WTC11 (cell line): ENCODE measurements around the gene SREBF2. TPM values are rescaled to one million over a fixed set of nuclear protein-coding genes. Genes with fewer than 3 reads are reported as not detected.

Source experiments
- ATAC-seq: fragments of 200-7000 bp; cut with Tn5 transposase; 2 replicates; pipeline ENCODE4 v1.10.0; 2021; ENCODE audit warnings: mild to moderate bottlenecking, moderate library complexity
- CTCF ChIA-PET: fragments of 300-600 bp; sonication (Branson Sonifier 250); formaldehyde crosslinking; loops from one replicate; lab custom pipeline; 2021; ENCODE audit warnings: antibody characterized with exemption; lab: Charles Lee
- POLR2A ChIA-PET: fragments of 350-600 bp; sonication (Branson Sonifier 250); formaldehyde crosslinking; loops from one replicate; lab custom pipeline; 2021; ENCODE audit warnings: antibody characterized with exemption; lab: Charles Lee
- DNase-seq: peaks from one replicate; pipeline ENCODE4 v3.0.0; 2021; ENCODE audit warnings: low spot score
- H3K27ac Mint-ChIP-seq: 2 replicates; pipeline ENCODE4 v1.8.0; 2021; ENCODE audit warnings: mixed read lengths
- H3K27me3 Mint-ChIP-seq: 2 replicates; pipeline ENCODE4 v1.8.0; 2021; ENCODE audit warnings: low read depth, mild to moderate bottlenecking, moderate library complexity, mixed read lengths
- H3K36me3 Mint-ChIP-seq: 2 replicates; pipeline ENCODE4 v1.8.0; 2021; ENCODE audit warnings: mixed read lengths
- H3K4me1 Mint-ChIP-seq: 2 replicates; pipeline ENCODE4 v1.8.0; 2022; ENCODE audit warnings: mixed read lengths
- H3K4me3 Mint-ChIP-seq: 2 replicates; pipeline ENCODE4 v1.8.0; 2021; ENCODE audit warnings: mild to moderate bottlenecking, moderate library complexity, mixed read lengths
- H3K9me3 Mint-ChIP-seq: 2 replicates; pipeline ENCODE4 v1.8.0; 2021; ENCODE audit warnings: mixed read lengths
- ARID4B ChIP-seq: sonication (generic); formaldehyde crosslinking; IDR thresholded peaks from 2 replicates; pipeline ENCODE4 v1.8.0; 2023; ENCODE audit warnings: missing genetic modification reagents, mild to moderate bottlenecking, borderline replicate concordance
- ATF6 ChIP-seq: sonication (generic); formaldehyde crosslinking; IDR thresholded peaks from 2 replicates; pipeline ENCODE4 v1.8.1; 2023; ENCODE audit warnings: mild to moderate bottlenecking, missing genetic modification reagents
- CBFB ChIP-seq: sonication (generic); formaldehyde crosslinking; IDR thresholded peaks from 2 replicates; pipeline ENCODE4 v1.8.1; 2022; ENCODE audit warnings: mild to moderate bottlenecking, low read depth, missing genetic modification reagents
- CTCF ChIP-seq: fragments of 200-600 bp; IDR thresholded peaks from 2 replicates; pipeline ENCODE4 v1.8.0; 2022; ENCODE audit warnings: antibody characterized with exemption
- E2F5 ChIP-seq: sonication (generic); formaldehyde crosslinking; IDR thresholded peaks from 2 replicates; pipeline ENCODE4 v1.8.1; 2022; ENCODE audit warnings: mild to moderate bottlenecking, moderate library complexity, missing genetic modification reagents
- IRF1 ChIP-seq: sonication (generic); formaldehyde crosslinking; IDR thresholded peaks from 2 replicates; pipeline ENCODE4 v1.8.0; 2023; ENCODE audit warnings: missing genetic modification reagents
- JAZF1 ChIP-seq: fragments of 250-450 bp; sonication (Bioruptor Pico); IDR thresholded peaks from 2 replicates; pipeline ENCODE4 v1.9.0; 2021; ENCODE audit warnings: moderate library complexity, mild to moderate bottlenecking, inconsistent platforms
- KAT7 ChIP-seq: sonication (generic); formaldehyde crosslinking; IDR thresholded peaks from 2 replicates; pipeline ENCODE4 v1.8.1; 2023; ENCODE audit warnings: missing genetic modification reagents, mild to moderate bottlenecking, borderline replicate concordance
- NR2C2 ChIP-seq: sonication (generic); formaldehyde crosslinking; IDR thresholded peaks from 2 replicates; pipeline ENCODE4 v1.8.0; 2022; ENCODE audit warnings: mild to moderate bottlenecking, missing genetic modification reagents
- NR3C1 ChIP-seq: sonication (generic); formaldehyde crosslinking; conservative IDR thresholded peaks from 2 replicates; pipeline ENCODE4 v1.8.1; 2023; ENCODE audit warnings: low read depth, mild to moderate bottlenecking, missing genetic modification reagents
- OVOL2 ChIP-seq: fragments of 250-450 bp; sonication (Bioruptor Pico); IDR thresholded peaks from 2 replicates; pipeline ENCODE4 v1.9.0; 2021; ENCODE audit warnings: mild to moderate bottlenecking, borderline replicate concordance
- SP1 ChIP-seq: sonication (generic); formaldehyde crosslinking; conservative IDR thresholded peaks from 2 replicates; pipeline ENCODE4 v1.8.1; 2022; ENCODE audit warnings: missing genetic modification reagents
- STAT6 ChIP-seq: sonication (generic); formaldehyde crosslinking; conservative IDR thresholded peaks from 2 replicates; pipeline ENCODE4 v1.8.1; 2023; ENCODE audit warnings: mild to moderate bottlenecking, low read depth, missing genetic modification reagents, moderate library complexity
- TCF7 ChIP-seq: sonication (generic); formaldehyde crosslinking; IDR thresholded peaks from 2 replicates; pipeline ENCODE4 v1.8.0; 2022; ENCODE audit warnings: mild to moderate bottlenecking, low read depth, missing genetic modification reagents, moderate library complexity
- TEAD1 ChIP-seq: sonication (generic); formaldehyde crosslinking; IDR thresholded peaks from 2 replicates; pipeline ENCODE4 v1.8.0; 2022; ENCODE audit warnings: mild to moderate bottlenecking, missing genetic modification reagents
- TP53 ChIP-seq: sonication (generic); formaldehyde crosslinking; IDR thresholded peaks from 2 replicates; pipeline ENCODE4 v1.8.1; 2023; ENCODE audit warnings: mild to moderate bottlenecking, missing genetic modification reagents
- ZMAT4 ChIP-seq: fragments of 250-450 bp; sonication (Bioruptor Pico); IDR thresholded peaks from 2 replicates; pipeline ENCODE4 v1.9.0; 2021; ENCODE audit warnings: mild to moderate bottlenecking
- ZNF263 ChIP-seq: sonication (generic); formaldehyde crosslinking; IDR thresholded peaks from 2 replicates; pipeline ENCODE4 v1.8.1; 2022; ENCODE audit warnings: low read depth, mild to moderate bottlenecking, moderate library complexity, missing genetic modification reagents
- ZNF671 ChIP-seq: fragments of 250-450 bp; sonication (Bioruptor Pico); IDR thresholded peaks from 2 replicates; pipeline ENCODE4 v1.8.0; 2021; ENCODE audit warnings: mild to moderate bottlenecking
- total RNA-seq: library from RNA; stranded (reverse); gene quantifications from 3 replicates; pipeline ENCODE4 v1.2.3, GENCODE V29; 2021
- TF ChIP-seq, protein P1 (sequence below): sonication (generic); formaldehyde crosslinking; IDR thresholded peaks from 2 replicates; pipeline ENCODE4 v1.8.1; 2023; ENCODE audit warnings: mild to moderate bottlenecking, missing genetic modification reagents, moderate library complexity

The SREBF2 gene
- total RNA-seq, 1 experiment from 2014 or later: 151 TPM

DNA sequence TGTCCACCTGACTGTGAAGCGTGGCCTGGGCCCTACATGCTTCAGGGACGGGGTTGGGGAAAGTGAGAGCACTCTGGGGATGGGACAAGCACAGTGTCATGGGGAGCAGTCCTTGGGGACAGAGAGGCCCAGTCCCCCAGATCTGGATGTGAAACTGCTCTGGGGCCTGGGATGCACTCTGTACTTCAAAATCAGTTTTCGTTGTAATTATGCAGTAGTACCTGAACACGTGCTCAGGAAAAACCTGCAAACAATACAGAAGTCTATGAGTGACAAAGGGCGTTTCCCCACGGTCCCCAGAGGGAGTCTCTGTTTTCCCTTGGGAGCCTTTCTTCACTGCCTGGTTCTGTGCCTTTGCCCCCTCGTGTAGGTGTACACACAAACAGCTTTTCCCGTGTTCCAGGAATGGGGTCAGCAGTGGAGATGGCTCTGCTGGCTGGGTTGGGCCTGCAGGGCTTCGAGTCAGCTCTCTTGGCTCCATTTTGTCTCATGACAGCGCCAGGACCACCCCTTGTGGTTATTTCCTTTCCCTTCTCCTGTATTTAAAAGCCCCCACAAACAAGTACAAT lies 98.9 kb downstream of the SREBF2 start:
- Mint-ChIP-seq H3K4me3 (no peak overlapping the region), H3K36me3 (peaks cover 4% of the 10 kb centered on the region; the same call in 1 of the 2 replicates), H3K9me3 (no peaks in the 10 kb centered on the region), H3K27me3 (peaks cover 40% of the 10 kb centered on the region), H3K27ac (no peak overlapping the region), H3K4me1 (peaks cover 8% of the 10 kb centered on the region)
- ChIA-PET CTCF (interaction anchor here (0.6 to 1.1 kb wide), 4 partner anchors 9 to 155 kb away, joined by 3 to 4 read pairs (median 4); no protein-coding TSS in a partner anchor), POLR2A (no interaction called here)
- DNase-seq: no peak
- TF ChIP-seq JAZF1: no peak
- TF ChIP-seq ARID4B (CRISPR knock-in tag): no peak
- no peak for TF ChIP-seq ZNF263 (CRISPR knock-in tag)
- no peak for TF ChIP-seq NR3C1 (CRISPR knock-in tag)
- TF ChIP-seq SP1 (CRISPR knock-in tag): no peak
- no peak for ATAC-seq

GRCh38 chr22:41932353-41932752 lies 99.4 kb downstream of the SREBF2 start:
- ATAC-seq: no peak
- H3K4me1 Mint-ChIP-seq: peaks cover 8% of the 10 kb centered on the region
- no peak overlapping the region for H3K4me3 Mint-ChIP-seq
- no peaks in the 10 kb centered on the region for H3K9me3 Mint-ChIP-seq
- ChIA-PET POLR2A (no interaction called here), CTCF (interaction anchor here (0.6 kb wide), 1 partner anchor 12 kb away, joined by 3 read pairs; no protein-coding TSS in a partner anchor)
- H3K27ac Mint-ChIP-seq: no peak overlapping the region
- H3K27me3 Mint-ChIP-seq: peaks cover 34% of the 10 kb centered on the region
- DNase-seq: no peak
- peaks cover 7% of the 10 kb centered on the region for H3K36me3 Mint-ChIP-seq
- no peak for TF ChIP-seq CBFB (CRISPR knock-in tag)
- no peak for TF ChIP-seq NR2C2
- no peak for TF ChIP-seq ZMAT4 (CRISPR knock-in tag)
- no peak for TF ChIP-seq STAT6 (CRISPR knock-in tag)
- TF ChIP-seq IRF1 (CRISPR knock-in tag): no peak
- TF ChIP-seq OVOL2 (CRISPR knock-in tag): no peak
- TF ChIP-seq ATF6: no peak
- TF ChIP-seq, protein P1, sequence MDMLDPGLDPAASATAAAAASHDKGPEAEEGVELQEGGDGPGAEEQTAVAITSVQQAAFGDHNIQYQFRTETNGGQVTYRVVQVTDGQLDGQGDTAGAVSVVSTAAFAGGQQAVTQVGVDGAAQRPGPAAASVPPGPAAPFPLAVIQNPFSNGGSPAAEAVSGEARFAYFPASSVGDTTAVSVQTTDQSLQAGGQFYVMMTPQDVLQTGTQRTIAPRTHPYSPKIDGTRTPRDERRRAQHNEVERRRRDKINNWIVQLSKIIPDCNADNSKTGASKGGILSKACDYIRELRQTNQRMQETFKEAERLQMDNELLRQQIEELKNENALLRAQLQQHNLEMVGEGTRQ (CRISPR knock-in tag): no peak
- TF ChIP-seq ZNF671 (CRISPR knock-in tag): no peak
- TF ChIP-seq CTCF: no peak
- no peak for TF ChIP-seq TCF7 (CRISPR knock-in tag)
- no peak for TF ChIP-seq TEAD1 (CRISPR knock-in tag)
- TF ChIP-seq E2F5 (CRISPR knock-in tag): no peak
- TF ChIP-seq KAT7 (CRISPR knock-in tag): no peak
- TF ChIP-seq TP53: no peak
